Measurements from ENCODE around the gene ANKRD9.
A peak's percentile ranks its signal among the peaks of the same experiment; 100 is the strongest.

The ANKRD9 gene

GRCh38 chr14:102503641-102504327 lies 5.8 kb downstream of the ANKRD9 start:
- no peak overlapping the region for H2BK120ac ChIP-seq (ENCODE audit: insufficient read depth, low read length, poor library complexity)

DNA sequence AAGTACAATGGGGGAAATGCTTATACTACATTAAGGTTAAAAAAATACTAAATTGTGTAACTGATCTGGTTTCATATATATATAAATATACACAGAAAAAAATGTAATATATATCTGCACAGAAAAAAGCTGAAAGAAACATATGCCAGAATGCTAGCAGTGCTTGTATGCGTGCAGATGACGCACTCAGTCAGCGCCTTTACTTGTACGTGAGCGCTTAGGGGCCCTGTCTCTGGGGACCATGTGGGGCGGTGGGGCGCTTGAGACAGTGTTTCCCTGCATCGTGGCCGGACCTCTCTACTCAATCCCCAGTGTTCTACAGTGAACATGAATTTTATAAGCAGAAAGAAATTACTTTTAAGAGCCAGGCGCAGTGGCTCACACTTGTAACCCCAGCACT lies 7.0 kb downstream of the ANKRD9 start:
- Histone ChIP-seq H3K4ac (ENCODE audit: low read depth, low read length) (no peak overlapping the region), H2AFZ (ENCODE audit: insufficient read depth, low read length, poor library complexity) (no peak overlapping the region), H3K9ac (ENCODE audit: low read length) (no peak overlapping the region), H3K14ac (ENCODE audit: low read length) (no peak overlapping the region), H4K12ac (ENCODE audit: low read depth, low read length) (no peak overlapping the region), H3K27me3 (ENCODE audit: insufficient read depth, low read length) (no peaks in the 10 kb centered on the region), H2BK120ac (ENCODE audit: insufficient read depth, low read length, poor library complexity) (no peak overlapping the region), H3K18ac (ENCODE audit: low read length) (no peak overlapping the region), H4K91ac (ENCODE audit: low read depth, low read length) (no peak overlapping the region), H3K36me3 (ENCODE audit: control insufficient read depth in 1 of 2, insufficient read depth in 2 of 2, low read length in 2 of 2) (peaks cover 32 to 35% of the 10 kb centered on the region in 2 experiments), H2BK5ac (ENCODE audit: low read depth, low read length, poor library complexity) (no peak overlapping the region), H3K4me2 (ENCODE audit: low read length) (no peak overlapping the region), H3K79me1 (ENCODE audit: low read length) (no peaks in the 10 kb centered on the region), H3K27ac (ENCODE audit: low read depth, low read length) (no peak overlapping the region), H3K23ac (ENCODE audit: low read length) (no peak overlapping the region), H3K4me1 (ENCODE audit: control insufficient read depth in 1 of 2, insufficient read depth in 2 of 2, low read length in 2 of 2) (peaks cover 0 to 3% of the 10 kb centered on the region in 2 experiments), H3K79me2 (ENCODE audit: control insufficient read depth, insufficient read depth, low read length, poor library complexity) (no peaks in the 10 kb centered on the region), H2AK5ac (ENCODE audit: low read length) (no peak overlapping the region), H3K4me3 (ENCODE audit: low read depth, low read length) (no peak overlapping the region), H3K9me3 (ENCODE audit: insufficient read depth, low read depth, low read length) (peaks cover 4% of the 10 kb centered on the region), H4K8ac (ENCODE audit: low read depth, low read length) (no peak overlapping the region), H2BK12ac (ENCODE audit: low read length) (no peak overlapping the region)
- no peak for DNase-seq
- no CpG with 5 or more reads among the region's 10 CpGs for WGBS (ENCODE audit: extremely low coverage, insufficient coverage, insufficient read length)

More at GRCh38 chr14:102503641-102504327, 5.8 kb downstream of the ANKRD9 start:
- Histone ChIP-seq H3K79me2 (ENCODE audit: control insufficient read depth, insufficient read depth, low read length, poor library complexity) (no peaks in the 10 kb centered on the region), H3K9me3 (ENCODE audit: insufficient read depth, low read depth, low read length) (peaks cover 2% of the 10 kb centered on the region), H3K79me1 (ENCODE audit: low read length) (no peaks in the 10 kb centered on the region), H3K4me3 (ENCODE audit: low read depth, low read length) (no peak overlapping the region), H3K18ac (ENCODE audit: low read length) (no peak overlapping the region), H3K27ac (ENCODE audit: low read depth, low read length) (no peak overlapping the region), H3K23ac (ENCODE audit: low read length) (no peak overlapping the region), H4K12ac (ENCODE audit: low read depth, low read length) (no peak overlapping the region), H2AK5ac (ENCODE audit: low read length) (no peak overlapping the region), H3K4me2 (ENCODE audit: low read length) (no peak overlapping the region), H3K4ac (ENCODE audit: low read depth, low read length) (no peak overlapping the region), H3K14ac (ENCODE audit: low read length) (no peak overlapping the region), H3K9ac (ENCODE audit: low read length) (no peak overlapping the region), H2BK12ac (ENCODE audit: low read length) (no peak overlapping the region), H3K36me3 (ENCODE audit: control insufficient read depth in 1 of 2, insufficient read depth in 2 of 2, low read length in 2 of 2) (peaks cover 24 to 26% of the 10 kb centered on the region in 2 experiments), H2AFZ (ENCODE audit: insufficient read depth, low read length, poor library complexity) (no peak overlapping the region), H3K27me3 (ENCODE audit: insufficient read depth, low read length) (no peaks in the 10 kb centered on the region), H3K4me1 (ENCODE audit: control insufficient read depth in 1 of 2, insufficient read depth in 2 of 2, low read length in 2 of 2) (peaks cover 3 to 9% of the 10 kb centered on the region in 2 experiments), H2BK5ac (ENCODE audit: low read depth, low read length, poor library complexity) (no peak overlapping the region), H4K8ac (ENCODE audit: low read depth, low read length) (no peak overlapping the region), H4K91ac (ENCODE audit: low read depth, low read length) (no peak overlapping the region)
- no peak for DNase-seq
- WGBS (ENCODE audit: extremely low coverage, insufficient coverage, insufficient read length): no CpG with 5 or more reads among the region's 12 CpGs

GRCh38 chr14:102501751-102502315 lies 7.7 kb downstream of the ANKRD9 start:
- peak; percentile 62 to 86 for DNase-seq
- Histone ChIP-seq H2BK5ac (ENCODE audit: low read depth, low read length, poor library complexity) (no peak overlapping the region), H3K23ac (ENCODE audit: low read length) (no peak overlapping the region), H3K27ac (ENCODE audit: low read depth, low read length) (no peak overlapping the region), H2AFZ (ENCODE audit: insufficient read depth, low read length, poor library complexity) (no peak overlapping the region), H2BK120ac (ENCODE audit: insufficient read depth, low read length, poor library complexity) (no peak overlapping the region), H3K4me1 (ENCODE audit: control insufficient read depth in 1 of 2, insufficient read depth in 2 of 2, low read length in 2 of 2) (peaks cover 0 to 3% of the 10 kb centered on the region in 2 experiments), H4K12ac (ENCODE audit: low read depth, low read length) (no peak overlapping the region), H3K18ac (ENCODE audit: low read length) (no peak overlapping the region), H2AK5ac (ENCODE audit: low read length) (no peak overlapping the region), H3K14ac (ENCODE audit: low read length) (no peak overlapping the region), H3K4me2 (ENCODE audit: low read length) (no peak overlapping the region), H3K79me2 (ENCODE audit: control insufficient read depth, insufficient read depth, low read length, poor library complexity) (no peaks in the 10 kb centered on the region), H3K79me1 (ENCODE audit: low read length) (no peaks in the 10 kb centered on the region), H3K36me3 (ENCODE audit: control insufficient read depth in 1 of 2, insufficient read depth in 2 of 2, low read length in 2 of 2) (peaks cover 24 to 31% of the 10 kb centered on the region in 2 experiments), H3K9me3 (ENCODE audit: insufficient read depth, low read depth, low read length) (peaks cover 4% of the 10 kb centered on the region), H3K9ac (ENCODE audit: low read length) (no peak overlapping the region), H4K8ac (ENCODE audit: low read depth, low read length) (no peak overlapping the region), H2BK12ac (ENCODE audit: low read length) (no peak overlapping the region), H3K4ac (ENCODE audit: low read depth, low read length) (no peak overlapping the region), H3K4me3 (ENCODE audit: low read depth, low read length) (no peak overlapping the region), H4K91ac (ENCODE audit: low read depth, low read length) (no peak overlapping the region), H3K27me3 (ENCODE audit: insufficient read depth, low read length) (no peaks in the 10 kb centered on the region)
- no CpG with 5 or more reads among the region's 20 CpGs for WGBS (ENCODE audit: extremely low coverage, insufficient coverage, insufficient read length)

- WGBS (ENCODE audit: extremely low coverage, insufficient coverage, insufficient read length): no CpG with 5 or more reads among the region's 3 CpGs
Measured at GRCh38 chr14:102500713-102501112, 8.9 kb downstream of the ANKRD9 start.

More at GRCh38 chr14:102500713-102501112, 8.9 kb downstream of the ANKRD9 start:
- Histone ChIP-seq H3K9ac (ENCODE audit: low read length) (no peak overlapping the region), H3K23ac (ENCODE audit: low read length) (no peak overlapping the region), H2BK5ac (ENCODE audit: low read depth, low read length, poor library complexity) (no peak overlapping the region), H3K79me1 (ENCODE audit: low read length) (no peaks in the 10 kb centered on the region), H3K18ac (ENCODE audit: low read length) (no peak overlapping the region), H4K12ac (ENCODE audit: low read depth, low read length) (no peak overlapping the region), H3K27ac (ENCODE audit: low read depth, low read length) (no peak overlapping the region), H2BK120ac (ENCODE audit: insufficient read depth, low read length, poor library complexity) (no peak overlapping the region), H3K27me3 (ENCODE audit: insufficient read depth, low read length) (no peaks in the 10 kb centered on the region), H3K14ac (ENCODE audit: low read length) (no peak overlapping the region), H3K4ac (ENCODE audit: low read depth, low read length) (no peak overlapping the region), H4K8ac (ENCODE audit: low read depth, low read length) (no peak overlapping the region), H3K4me1 (ENCODE audit: control insufficient read depth in 1 of 2, insufficient read depth in 2 of 2, low read length in 2 of 2) (peaks cover 0 to 3% of the 10 kb centered on the region in 2 experiments), H3K79me2 (ENCODE audit: control insufficient read depth, insufficient read depth, low read length, poor library complexity) (no peaks in the 10 kb centered on the region), H3K4me3 (ENCODE audit: low read depth, low read length) (no peak overlapping the region), H2BK12ac (ENCODE audit: low read length) (no peak overlapping the region), H4K91ac (ENCODE audit: low read depth, low read length) (no peak overlapping the region), H3K4me2 (ENCODE audit: low read length) (no peak overlapping the region), H2AK5ac (ENCODE audit: low read length) (no peak overlapping the region), H3K9me3 (ENCODE audit: insufficient read depth, low read depth, low read length) (peaks cover 4% of the 10 kb centered on the region), H3K36me3 (ENCODE audit: control insufficient read depth in 1 of 2, insufficient read depth in 2 of 2, low read length in 2 of 2) (peaks cover 14 to 21% of the 10 kb centered on the region in 2 experiments), H2AFZ (ENCODE audit: insufficient read depth, low read length, poor library complexity) (no peak overlapping the region)
- DNase-seq: no peak

All from trophoblast cell (in vitro differentiated cells and primary cell).